SU-DHL-6 (cell line): ENCODE data around the gene LMO7.

Experiments used
- EZH2phosphoT487 ChIP-seq: fragments of 200-600 bp; sonication (generic), shearing (Covaris generic); conservative IDR thresholded peaks from 2 replicates; pipeline ENCODE4 v1.6.1; 2018; ENCODE audit warnings: mild to moderate bottlenecking, antibody characterized with exemption, low read length, moderate library complexity, mixed read lengths
- TF ChIP-seq, protein P1 (sequence below): fragments of 200-600 bp; sonication (generic); IDR thresholded peaks from one replicate; pipeline ENCODE4 v1.5.1; 2017; ENCODE audit warnings: antibody characterized with exemption, mild to moderate bottlenecking, low read length, moderate library complexity; ENCODE audit not compliant: insufficient read depth, poor library complexity, severe bottlenecking

DNA sequence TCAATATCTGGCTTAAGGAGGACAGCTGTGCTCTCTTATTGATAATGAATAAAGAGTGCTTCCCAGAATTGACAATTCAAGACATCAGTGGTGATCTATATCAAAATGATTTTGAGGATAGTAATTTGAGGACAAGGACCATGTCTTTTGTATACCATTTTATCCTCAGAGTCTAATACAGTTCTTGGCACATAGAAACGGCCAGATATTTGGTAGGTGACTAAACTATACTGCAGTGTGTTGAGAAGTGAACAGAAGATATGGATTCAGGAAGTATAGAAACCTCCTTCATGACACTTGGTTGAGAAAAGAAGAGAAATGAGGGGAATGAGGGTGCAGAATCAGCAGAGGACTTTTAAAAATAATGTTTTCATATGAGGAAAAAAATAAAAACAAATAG lies 16.1 kb upstream of the LMO7 start:
- TF ChIP-seq, protein P1, sequence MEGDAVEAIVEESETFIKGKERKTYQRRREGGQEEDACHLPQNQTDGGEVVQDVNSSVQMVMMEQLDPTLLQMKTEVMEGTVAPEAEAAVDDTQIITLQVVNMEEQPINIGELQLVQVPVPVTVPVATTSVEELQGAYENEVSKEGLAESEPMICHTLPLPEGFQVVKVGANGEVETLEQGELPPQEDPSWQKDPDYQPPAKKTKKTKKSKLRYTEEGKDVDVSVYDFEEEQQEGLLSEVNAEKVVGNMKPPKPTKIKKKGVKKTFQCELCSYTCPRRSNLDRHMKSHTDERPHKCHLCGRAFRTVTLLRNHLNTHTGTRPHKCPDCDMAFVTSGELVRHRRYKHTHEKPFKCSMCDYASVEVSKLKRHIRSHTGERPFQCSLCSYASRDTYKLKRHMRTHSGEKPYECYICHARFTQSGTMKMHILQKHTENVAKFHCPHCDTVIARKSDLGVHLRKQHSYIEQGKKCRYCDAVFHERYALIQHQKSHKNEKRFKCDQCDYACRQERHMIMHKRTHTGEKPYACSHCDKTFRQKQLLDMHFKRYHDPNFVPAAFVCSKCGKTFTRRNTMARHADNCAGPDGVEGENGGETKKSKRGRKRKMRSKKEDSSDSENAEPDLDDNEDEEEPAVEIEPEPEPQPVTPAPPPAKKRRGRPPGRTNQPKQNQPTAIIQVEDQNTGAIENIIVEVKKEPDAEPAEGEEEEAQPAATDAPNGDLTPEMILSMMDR = no peak
- TF ChIP-seq EZH2phosphoT487 = no peak
